ENCODE data around the gene CELA2B. TPM values are rescaled to one million over a fixed set of nuclear protein-coding genes. Genes with fewer than 3 reads are reported as not detected.

CELA2B gene
- total RNA-seq, 1 donor from 2014 or later = not detected

- DNase-seq (ENCODE audit: low read depth, low spot score) = no peak
- Mint-ChIP-seq H3K27me3 (ENCODE audit: low read depth) (no peaks in the 10 kb centered on the region), H3K9me3 (no peaks in the 10 kb centered on the region), H3K27ac (ENCODE audit: unreplicated experiment) (no peak overlapping the region), H3K4me1 (no peaks in the 10 kb centered on the region), H3K4me3 (no peak overlapping the region), H3K36me3 (ENCODE audit: low read depth) (no peaks in the 10 kb centered on the region)
- no peak for TF ChIP-seq CTCF (conservative IDR thresholded peaks at IDR 0.05)
Measured at GRCh38 chr1:15449567-15449966, 26.3 kb upstream of the CELA2B start.

DNA sequence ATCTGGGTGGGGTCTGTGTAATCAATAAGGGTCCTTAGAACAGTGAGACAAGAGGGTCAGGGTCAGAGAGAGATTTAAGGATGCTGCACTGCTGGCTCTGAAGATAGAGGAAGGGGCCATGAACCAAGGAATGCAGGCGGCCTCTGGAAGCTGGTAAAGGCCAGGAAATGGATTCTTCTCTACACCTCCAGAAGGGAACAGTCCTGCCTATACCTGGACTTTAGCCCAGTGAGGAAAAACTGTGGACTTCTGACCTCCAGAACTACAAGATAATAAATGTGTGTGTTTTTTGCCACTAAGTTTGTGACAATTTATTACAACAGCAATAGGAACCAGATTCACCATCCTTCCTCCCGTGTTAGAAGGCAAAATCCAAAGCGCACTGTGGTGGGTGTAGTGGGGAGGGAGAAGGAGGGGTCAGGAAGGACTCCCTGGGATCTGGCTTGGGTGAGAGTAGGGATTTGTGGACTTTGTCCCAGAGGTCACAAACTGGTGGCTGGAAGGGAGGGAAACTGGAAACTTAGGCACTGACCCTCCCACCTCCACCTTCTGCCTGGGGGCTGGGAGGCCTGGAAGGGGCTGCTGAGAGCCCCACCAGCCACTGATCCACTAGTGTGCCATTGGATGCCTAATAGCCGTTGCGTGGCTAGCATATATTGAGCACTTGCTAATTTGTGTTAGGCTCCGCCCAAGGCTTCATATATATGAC lies 24.7 kb upstream of the CELA2B start:
- Mint-ChIP-seq H3K4me3 (no peak overlapping the region), H3K36me3 (ENCODE audit: low read depth) (no peaks in the 10 kb centered on the region)
- TF ChIP-seq CTCF (conservative IDR thresholded peaks at IDR 0.05) = no peak

GRCh38 chr1:15452216-15452615 lies 23.7 kb upstream of the CELA2B start:
- DNase-seq (ENCODE audit: low read depth, low spot score) = no peak
- no peak for TF ChIP-seq CTCF (conservative IDR thresholded peaks at IDR 0.05)
- Mint-ChIP-seq H3K9me3 (no peaks in the 10 kb centered on the region), H3K36me3 (ENCODE audit: low read depth) (no peaks in the 10 kb centered on the region), H3K27ac (ENCODE audit: unreplicated experiment) (no peak overlapping the region), H3K27me3 (ENCODE audit: low read depth) (no peaks in the 10 kb centered on the region), H3K4me3 (no peak overlapping the region), H3K4me1 (no peaks in the 10 kb centered on the region)

More for the DNA sequence above, 24.7 kb upstream of the CELA2B start:
- H3K27ac Mint-ChIP-seq (ENCODE audit: unreplicated experiment) = no peak overlapping the region
- H3K27me3 Mint-ChIP-seq (ENCODE audit: low read depth) = no peaks in the 10 kb centered on the region
- H3K4me1 Mint-ChIP-seq = no peaks in the 10 kb centered on the region
- no peaks in the 10 kb centered on the region for H3K9me3 Mint-ChIP-seq
- DNase-seq (ENCODE audit: low read depth, low spot score) = no peak

- Mint-ChIP-seq H3K4me3 (no peak overlapping the region), H3K27me3 (ENCODE audit: low read depth) (no peaks in the 10 kb centered on the region), H3K9me3 (no peaks in the 10 kb centered on the region), H3K36me3 (ENCODE audit: low read depth) (no peaks in the 10 kb centered on the region), H3K4me1 (no peaks in the 10 kb centered on the region), H3K27ac (ENCODE audit: unreplicated experiment) (no peak overlapping the region)
- no peak for DNase-seq (ENCODE audit: low read depth, low spot score)
- no peak for TF ChIP-seq CTCF (conservative IDR thresholded peaks at IDR 0.05)
Measured at GRCh38 chr1:15452866-15453571, 22.9 kb upstream of the CELA2B start.

GRCh38 chr1:15453734-15454133 lies 22.2 kb upstream of the CELA2B start:
- H3K9me3 Mint-ChIP-seq = no peaks in the 10 kb centered on the region
- H3K27ac Mint-ChIP-seq (ENCODE audit: unreplicated experiment) = no peak overlapping the region
- TF ChIP-seq CTCF (conservative IDR thresholded peaks at IDR 0.05) = no peak
- no peak for DNase-seq (ENCODE audit: low read depth, low spot score)
- H3K4me1 Mint-ChIP-seq = no peaks in the 10 kb centered on the region
- H3K4me3 Mint-ChIP-seq = no peak overlapping the region
- no peaks in the 10 kb centered on the region for H3K27me3 Mint-ChIP-seq (ENCODE audit: low read depth)
- no peaks in the 10 kb centered on the region for H3K36me3 Mint-ChIP-seq (ENCODE audit: low read depth)
